Measurements from ENCODE around the gene ZBBX. TPM values are rescaled to one million over a fixed set of nuclear protein-coding genes. Genes with fewer than 3 reads are reported as not detected.
"Not testable (repeated sequence)": the region's sequence is repeated elsewhere in the genome, so short reads cannot be mapped to it uniquely, and the experiment has no call there.

Gene ZBBX
- total RNA-seq (0.13 TPM), polyA plus RNA-seq (ENCODE audit: insufficient read depth in 1 of 8, insufficient read length in 8 of 8, low replicate concordance in 1 of 8) (under 1 TPM in 5 of 8 donors, not detected in 3; 0.11 to 0.76 (median 0.19) TPM)
- long read RNA-seq, donor 1, result 0 reads
- long read RNA-seq, donor 2, result 0 reads
- long read RNA-seq, donor 3, result 0 reads
- long read RNA-seq, donor 4, result 0 reads
- long read RNA-seq, donor 5, result 0 reads
- long read RNA-seq, donor 6, result 0 reads
- long read RNA-seq, donor 7, result 0 reads
- long read RNA-seq, donor 8, result 0 reads
- long read RNA-seq, donor 9, result 0 reads
- long read RNA-seq, donor 10, result 0 reads
- long read RNA-seq, donor 11, result 0 reads

GRCh38 chr3:167380004-167380689 lies at the start of gene ZBBX:
TSS of gene ZBBX (minus strand) at chr3:167380297. CDS start at chr3:167372901, 7,396 bp downstream.
- DNase-seq, result peak; percentile 84
- Histone ChIP-seq H3K27ac (ENCODE audit: low read length) (no peak within 1 kb of the TSS), H3K27me3 (ENCODE audit: control insufficient read depth, insufficient read depth, low read length) (no peaks in the 10 kb centered on the region), H3K9me3 (replicated peaks; ENCODE audit: control insufficient read depth, low read depth, low read length) (no peaks in the 10 kb centered on the region), H3K4me1 (ENCODE audit: control insufficient read depth, insufficient read depth, low read length) (peaks cover 2% of the 10 kb centered on the region), H3K4me3 (ENCODE audit: low read length) (peak within 1 kb of the TSS; percentile 38), H3K36me3 (ENCODE audit: control insufficient read depth, insufficient read depth, low read length) (no peaks in the 10 kb centered on the region)
- 0% methylated on average over 27 of the region's 28 CpGs for whole genome bisulfite sequencing (ENCODE audit: insufficient coverage)

GRCh38 chr3:167426962-167427361 lies 46.9 kb upstream of the ZBBX start:
- H3K4me1 ChIP-seq (ENCODE audit: control insufficient read depth, insufficient read depth, low read length); H3K9me3 ChIP-seq (replicated peaks; ENCODE audit: control insufficient read depth, low read depth, low read length); DNase-seq; H3K27me3 ChIP-seq (ENCODE audit: control insufficient read depth, insufficient read depth, low read length); H3K36me3 ChIP-seq (ENCODE audit: control insufficient read depth, insufficient read depth, low read length); H3K27ac ChIP-seq (ENCODE audit: low read length); H3K4me3 ChIP-seq (ENCODE audit: low read length): not testable (repeated sequence)
- WGBS (ENCODE audit: insufficient coverage), result 100% methylated on average over 1 of the region's 3 CpGs

GRCh38 chr3:167422396-167422795 lies 42.3 kb upstream of the ZBBX start:
- 75% methylated on average over 1 of the region's 4 CpGs for WGBS (ENCODE audit: insufficient coverage)

GRCh38 chr3:167409611-167410010 lies 29.5 kb upstream of the ZBBX start:
- peak; percentile 64 for DNase-seq
- H3K27ac ChIP-seq (ENCODE audit: low read length), result no peak overlapping the region
- no peak overlapping the region for H3K4me3 ChIP-seq (ENCODE audit: low read length)
- H3K9me3 ChIP-seq (replicated peaks; ENCODE audit: control insufficient read depth, low read depth, low read length), result no peaks in the 10 kb centered on the region
- H3K36me3 ChIP-seq (ENCODE audit: control insufficient read depth, insufficient read depth, low read length), result no peaks in the 10 kb centered on the region
- no peaks in the 10 kb centered on the region for H3K27me3 ChIP-seq (ENCODE audit: control insufficient read depth, insufficient read depth, low read length)
- WGBS (ENCODE audit: insufficient coverage), result no CpG with 5 or more reads among the region's 1 CpG
- no peaks in the 10 kb centered on the region for H3K4me1 ChIP-seq (ENCODE audit: control insufficient read depth, insufficient read depth, low read length)

More at GRCh38 chr3:167422396-167422795, 42.3 kb upstream of the ZBBX start:
- not testable (repeated sequence) for H3K27me3 ChIP-seq (ENCODE audit: control insufficient read depth, insufficient read depth, low read length); H3K4me1 ChIP-seq (ENCODE audit: control insufficient read depth, insufficient read depth, low read length); H3K36me3 ChIP-seq (ENCODE audit: control insufficient read depth, insufficient read depth, low read length); H3K27ac ChIP-seq (ENCODE audit: low read length); DNase-seq; H3K4me3 ChIP-seq (ENCODE audit: low read length); H3K9me3 ChIP-seq (replicated peaks; ENCODE audit: control insufficient read depth, low read depth, low read length)

GRCh38 chr3:167406876-167407492 lies 26.9 kb upstream of the ZBBX start:
- Histone ChIP-seq H3K27me3 (ENCODE audit: control insufficient read depth, insufficient read depth, low read length) (no peaks in the 10 kb centered on the region), H3K9me3 (replicated peaks; ENCODE audit: control insufficient read depth, low read depth, low read length) (no peaks in the 10 kb centered on the region), H3K27ac (ENCODE audit: low read length) (no peak overlapping the region), H3K4me1 (ENCODE audit: control insufficient read depth, insufficient read depth, low read length) (no peaks in the 10 kb centered on the region), H3K36me3 (ENCODE audit: control insufficient read depth, insufficient read depth, low read length) (no peaks in the 10 kb centered on the region), H3K4me3 (ENCODE audit: low read length) (no peak overlapping the region)
- no CpG with 5 or more reads among the region's 3 CpGs for WGBS (ENCODE audit: insufficient coverage)
- DNase-seq, result peak; percentile 80

- WGBS (ENCODE audit: insufficient coverage), result no CpG with 5 or more reads among the region's 1 CpG
- peak; percentile 5 for DNase-seq
- no peaks in the 10 kb centered on the region for H3K4me1 ChIP-seq (ENCODE audit: control insufficient read depth, insufficient read depth, low read length)
- H3K4me3 ChIP-seq (ENCODE audit: low read length), result no peak overlapping the region
- no peaks in the 10 kb centered on the region for H3K9me3 ChIP-seq (replicated peaks; ENCODE audit: control insufficient read depth, low read depth, low read length)
- no peak overlapping the region for H3K27ac ChIP-seq (ENCODE audit: low read length)
- H3K27me3 ChIP-seq (ENCODE audit: control insufficient read depth, insufficient read depth, low read length), result no peaks in the 10 kb centered on the region
- H3K36me3 ChIP-seq (ENCODE audit: control insufficient read depth, insufficient read depth, low read length), result no peaks in the 10 kb centered on the region
Measured at GRCh38 chr3:167397826-167398225, 17.7 kb upstream of the ZBBX start.

- Histone ChIP-seq H3K36me3 (ENCODE audit: control insufficient read depth, insufficient read depth, low read length) (no peaks in the 10 kb centered on the region), H3K4me3 (ENCODE audit: low read length) (no peak overlapping the region), H3K27me3 (ENCODE audit: control insufficient read depth, insufficient read depth, low read length) (no peaks in the 10 kb centered on the region), H3K27ac (ENCODE audit: low read length) (no peak overlapping the region), H3K4me1 (ENCODE audit: control insufficient read depth, insufficient read depth, low read length) (no peaks in the 10 kb centered on the region), H3K9me3 (replicated peaks; ENCODE audit: control insufficient read depth, low read depth, low read length) (no peaks in the 10 kb centered on the region)
- DNase-seq, result no peak
- WGBS (ENCODE audit: insufficient coverage), result 71% methylated on average over 2 of the region's 2 CpGs
Measured at GRCh38 chr3:167396075-167396474, 16.0 kb upstream of the ZBBX start.

GRCh38 chr3:167394003-167394402 lies 13.9 kb upstream of the ZBBX start:
- Histone ChIP-seq H3K27ac (ENCODE audit: low read length) (no peak overlapping the region), H3K36me3 (ENCODE audit: control insufficient read depth, insufficient read depth, low read length) (no peaks in the 10 kb centered on the region), H3K4me1 (ENCODE audit: control insufficient read depth, insufficient read depth, low read length) (no peaks in the 10 kb centered on the region), H3K27me3 (ENCODE audit: control insufficient read depth, insufficient read depth, low read length) (no peaks in the 10 kb centered on the region), H3K4me3 (ENCODE audit: low read length) (no peak overlapping the region), H3K9me3 (replicated peaks; ENCODE audit: control insufficient read depth, low read depth, low read length) (no peaks in the 10 kb centered on the region)
- DNase-seq, result peak; percentile 16
- no CpG with 5 or more reads among the region's 2 CpGs for WGBS (ENCODE audit: insufficient coverage)

GRCh38 chr3:167382155-167382554 lies 2.1 kb upstream of the ZBBX start:
- peaks cover 2% of the 10 kb centered on the region for H3K4me1 ChIP-seq (ENCODE audit: control insufficient read depth, insufficient read depth, low read length)
- no peak overlapping the region for H3K27ac ChIP-seq (ENCODE audit: low read length)
- no peaks in the 10 kb centered on the region for H3K36me3 ChIP-seq (ENCODE audit: control insufficient read depth, insufficient read depth, low read length)
- no peaks in the 10 kb centered on the region for H3K27me3 ChIP-seq (ENCODE audit: control insufficient read depth, insufficient read depth, low read length)
- H3K4me3 ChIP-seq (ENCODE audit: low read length), result no peak overlapping the region
- WGBS (ENCODE audit: insufficient coverage), result 80% methylated on average over 1 of the region's 3 CpGs
- no peak for DNase-seq
- H3K9me3 ChIP-seq (replicated peaks; ENCODE audit: control insufficient read depth, low read depth, low read length), result no peaks in the 10 kb centered on the region

GRCh38 chr3:167375478-167375877 lies 4.6 kb downstream of the ZBBX start:
- Histone ChIP-seq H3K36me3 (ENCODE audit: control insufficient read depth, insufficient read depth, low read length) (no peaks in the 10 kb centered on the region), H3K9me3 (replicated peaks; ENCODE audit: control insufficient read depth, low read depth, low read length) (no peaks in the 10 kb centered on the region), H3K27ac (ENCODE audit: low read length) (no peak overlapping the region), H3K4me1 (ENCODE audit: control insufficient read depth, insufficient read depth, low read length) (peaks cover 2% of the 10 kb centered on the region), H3K4me3 (ENCODE audit: low read length) (no peak overlapping the region), H3K27me3 (ENCODE audit: control insufficient read depth, insufficient read depth, low read length) (no peaks in the 10 kb centered on the region)
- WGBS (ENCODE audit: insufficient coverage), result no CpG with 5 or more reads among the region's 6 CpGs
- DNase-seq, result no peak

Measured in muscle of leg (tissue), 16 donors.